GM18868 (cell line): ENCODE data around the gene CBY1.

Experiments used
- ATAC-seq: cut with Tn5 transposase; IDR thresholded peaks from one replicate; pipeline ENCODE4 v1.9.1; 2021; ENCODE audit warnings: mild to moderate bottlenecking, moderate library complexity; ENCODE audit not compliant: unreplicated experiment

Gene CBY1

GRCh38 chr22:38645430-38645829, 11.0 kb upstream of the CBY1 start:
- ATAC-seq = no peak

- ATAC-seq = no peak
These were observed 6.5 kb upstream of the CBY1 start for GRCh38 chr22:38649841-38650522.

- ATAC-seq = no peak
These were observed 3.6 kb upstream of the CBY1 start for GRCh38 chr22:38652859-38653258.

- ATAC-seq = no peak
These were observed 2.7 kb upstream of the CBY1 start for GRCh38 chr22:38653741-38654140.

- no peak for ATAC-seq
These were observed 751 bp upstream of the CBY1 start for GRCh38 chr22:38655519-38656255.

- ATAC-seq = no peak
These were observed 839 bp downstream of the CBY1 start for GRCh38 chr22:38657045-38657909.

- ATAC-seq = no peak
These were observed 18.4 kb downstream of the CBY1 start for GRCh38 chr22:38674888-38675287.

- ATAC-seq = no peak
These were observed 19.4 kb downstream of the CBY1 start for GRCh38 chr22:38675833-38676232.

GRCh38 chr22:38681582-38682335, 25.3 kb downstream of the CBY1 start, which contains the start of gene TOMM22:
Gene TOMM22 (plus strand): TSS chr22:38681957. CDS start chr22:38681979, 22 bp downstream.
- peak; percentile 96 for ATAC-seq

- ATAC-seq = no peak
These were observed 28.5 kb downstream of the CBY1 start for GRCh38 chr22:38684895-38685294.

- ATAC-seq = no peak
These were observed 29.3 kb downstream of the CBY1 start for GRCh38 chr22:38685761-38686160.

- no peak for ATAC-seq
These were observed 33.2 kb downstream of the CBY1 start for GRCh38 chr22:38689651-38690050.

GRCh38 chr22:38694049-38694448, 37.6 kb downstream of the CBY1 start:
- no peak for ATAC-seq

- no peak for ATAC-seq
These were observed 38.5 kb downstream of the CBY1 start for GRCh38 chr22:38694940-38695339.

- no peak for ATAC-seq
These were observed 40.4 kb downstream of the CBY1 start for GRCh38 chr22:38696606-38697424.

- no peak for ATAC-seq
These were observed 41.1 kb downstream of the CBY1 start for GRCh38 chr22:38697425-38698089.

GRCh38 chr22:38698407-38699094, 42.1 kb downstream of the CBY1 start:
- no peak for ATAC-seq

- no peak for ATAC-seq
These were observed 42.7 kb downstream of the CBY1 start for GRCh38 chr22:38699143-38699542.

GRCh38 chr22:38699784-38700183, 43.3 kb downstream of the CBY1 start:
- no peak for ATAC-seq
